HG03108 (cell line): ENCODE results near the gene MRPL49.
"Not testable (repeated sequence)": the region's sequence is repeated elsewhere in the genome, so short reads cannot be mapped to it uniquely, and the experiment has no call there.

ENCODE experiments used
- ATAC-seq: cut with Tn5 transposase; IDR thresholded peaks from one replicate; pipeline ENCODE4 v1.9.1; 2021; ENCODE audit warnings: moderate library complexity; ENCODE audit not compliant: unreplicated experiment

Gene MRPL49

GRCh38 chr11:65132238-65132987 lies 10.3 kb downstream of the MRPL49 start:
- no peak for ATAC-seq

DNA sequence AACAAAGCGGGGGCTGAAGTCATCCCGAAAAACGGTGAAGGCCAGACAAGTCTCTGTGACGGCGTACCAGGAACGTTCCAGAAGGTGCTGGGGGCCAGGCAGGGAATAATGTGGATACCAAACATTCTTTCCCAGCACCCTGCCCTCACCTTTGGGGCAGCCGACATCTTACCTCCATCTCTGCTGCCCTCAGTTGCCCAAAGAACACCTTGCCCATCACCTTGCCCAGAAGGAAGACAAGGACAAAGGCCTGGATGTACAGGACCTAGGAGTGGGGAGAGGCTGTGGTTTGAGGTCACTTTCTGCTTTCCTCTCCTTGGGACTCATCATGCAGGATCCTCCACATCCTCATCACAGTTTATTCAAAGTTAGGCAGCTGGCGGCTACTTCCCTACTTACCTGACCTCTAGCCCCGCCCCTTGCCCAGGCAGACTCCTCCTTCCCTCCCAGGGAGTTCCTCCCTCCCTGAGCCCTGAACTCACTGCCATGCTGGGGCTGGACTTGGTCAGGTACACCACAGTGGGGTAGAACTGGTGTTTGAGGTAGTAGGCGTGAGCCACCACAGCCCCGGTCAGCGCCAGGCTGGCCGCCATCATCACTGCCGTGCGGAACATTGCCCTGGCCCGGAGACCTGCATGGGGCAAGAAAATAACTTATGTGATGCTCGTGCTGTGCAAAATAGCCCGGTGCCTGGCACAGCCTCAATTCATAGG lies 11.0 kb downstream of the MRPL49 start:
- ATAC-seq: no peak

DNA sequence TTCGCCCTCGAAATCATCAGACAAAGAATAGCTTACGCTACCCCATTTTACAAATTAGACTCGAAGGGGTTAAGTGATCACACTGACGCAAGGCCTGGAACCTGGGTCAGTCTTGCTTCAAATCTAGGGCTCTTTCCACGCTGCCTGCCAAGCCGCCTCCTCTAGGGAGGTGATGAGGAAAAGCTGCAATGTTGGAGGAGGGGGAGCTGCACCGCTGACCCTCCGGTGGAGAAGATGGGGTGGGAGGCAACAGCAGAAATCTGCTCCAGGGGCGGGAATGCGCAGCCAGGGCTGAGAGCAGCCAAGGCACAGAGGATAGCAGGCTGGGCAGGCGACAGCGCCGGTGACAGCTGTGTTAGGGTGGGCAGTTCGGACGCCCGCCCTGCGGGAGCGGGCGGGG lies 11.6 kb downstream of the MRPL49 start:
- ATAC-seq: no peak

DNA sequence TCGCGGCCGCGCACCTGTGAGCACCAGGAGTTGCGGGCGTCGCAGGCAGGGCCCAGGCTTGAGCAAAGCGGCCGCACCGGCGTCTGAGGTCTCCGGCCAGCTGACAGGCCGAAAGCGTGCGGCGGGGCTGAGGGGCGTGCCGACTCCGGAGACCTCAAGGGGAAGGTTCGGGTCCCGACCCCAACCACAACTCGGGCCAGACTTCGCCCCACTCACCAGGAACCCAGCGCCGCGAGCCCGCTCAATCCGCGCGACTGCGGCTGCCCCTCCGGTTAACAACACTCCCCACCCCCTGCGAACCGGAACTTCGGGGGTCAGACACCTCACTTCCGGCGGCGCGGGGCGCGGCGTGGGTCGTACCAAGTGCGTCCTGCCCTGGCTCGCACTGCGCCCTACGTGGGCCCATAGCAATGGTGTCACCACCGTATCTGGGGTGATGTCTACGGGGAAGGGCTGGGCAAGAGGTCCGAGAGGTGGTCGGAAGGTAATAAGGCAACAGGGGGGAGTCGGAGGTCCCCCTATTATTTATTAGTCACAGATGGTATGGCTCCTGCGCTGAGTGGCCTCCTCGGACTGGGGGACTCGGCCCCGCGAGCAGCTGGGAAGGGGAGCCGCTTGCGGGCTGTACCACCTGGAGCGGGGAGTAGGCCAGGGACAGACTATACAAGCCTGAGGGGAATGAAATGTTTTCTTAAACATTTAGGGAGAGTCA lies 12.3 kb downstream of the MRPL49 start, which contains the start of gene SYVN1:
Gene SYVN1, minus strand, starts transcription at position 280 of the 712 bp plus-strand sequence. CDS start 918 bp downstream, outside the sequence.
- peak; percentile 54 for ATAC-seq

DNA sequence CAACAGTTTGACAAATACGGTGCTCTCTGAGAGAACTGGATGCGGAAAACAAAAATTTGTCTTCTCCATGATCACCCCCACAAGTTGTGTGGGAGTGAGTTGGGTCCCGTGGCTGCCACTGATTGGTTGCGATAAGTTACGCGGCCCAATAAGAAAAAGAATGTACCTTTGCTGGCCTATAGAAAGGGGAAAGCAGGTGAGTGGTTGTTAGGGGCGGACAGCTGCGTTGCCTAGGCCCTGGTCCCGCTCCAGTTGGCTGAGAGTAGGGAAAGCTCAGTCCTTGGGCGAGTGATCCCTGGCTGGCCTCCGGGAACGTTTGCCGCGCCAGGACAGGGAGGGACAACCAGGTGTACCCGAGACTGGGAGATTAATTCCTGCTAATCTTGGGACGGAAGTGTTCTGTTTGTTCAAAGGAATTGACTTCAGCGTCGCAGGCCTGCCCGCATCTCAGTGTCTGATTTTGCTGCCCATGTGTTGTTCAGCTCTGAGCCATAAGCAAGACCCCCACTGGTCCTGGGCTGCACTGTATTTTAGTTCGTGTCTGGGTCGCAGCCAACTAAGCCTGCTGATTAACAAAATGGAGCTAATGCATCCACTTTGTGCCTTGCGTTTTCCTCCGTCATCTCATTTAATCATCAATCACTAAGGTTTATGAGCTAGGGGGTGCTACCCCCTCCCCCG lies 13.0 kb downstream of the MRPL49 start:
- peak; percentile 62 for ATAC-seq

- ATAC-seq: no peak
Observed at GRCh38 chr11:65135633-65136145, 13.6 kb downstream of the MRPL49 start.

GRCh38 chr11:65136515-65137096 lies 14.5 kb downstream of the MRPL49 start:
- no peak for ATAC-seq

DNA sequence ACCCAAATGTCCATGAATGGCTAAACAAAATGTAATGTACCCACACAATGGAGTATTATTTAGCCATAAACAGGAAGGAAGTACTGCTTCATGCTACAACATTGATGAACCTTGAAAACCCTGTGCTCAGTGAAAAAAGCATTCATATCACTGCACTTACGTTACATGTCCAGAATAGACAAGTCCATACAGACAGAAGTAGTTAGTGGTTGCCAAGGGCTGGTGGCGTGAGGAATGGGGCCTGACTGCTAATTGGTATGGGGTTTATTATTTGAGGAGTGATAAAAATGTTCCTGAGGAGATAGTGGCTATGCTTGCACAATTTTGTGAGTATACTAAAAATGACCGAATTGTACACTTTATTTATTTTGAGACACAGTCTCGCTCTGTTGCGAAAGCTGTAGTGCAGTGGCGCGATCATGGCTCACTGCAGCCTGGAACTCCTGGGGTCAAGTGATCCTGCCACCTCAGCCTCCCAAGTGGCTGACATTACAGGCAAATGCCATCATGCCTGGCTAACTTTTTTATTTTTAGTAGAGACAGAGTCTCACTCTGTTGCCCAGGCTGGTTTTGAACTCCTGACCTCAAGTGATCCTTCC lies 19.9 kb downstream of the MRPL49 start:
- ATAC-seq: no peak

GRCh38 chr11:65147352-65148075 lies 25.4 kb downstream of the MRPL49 start:
- no peak for ATAC-seq

- ATAC-seq: no peak
Observed at GRCh38 chr11:65148657-65149056, 26.5 kb downstream of the MRPL49 start.

DNA sequence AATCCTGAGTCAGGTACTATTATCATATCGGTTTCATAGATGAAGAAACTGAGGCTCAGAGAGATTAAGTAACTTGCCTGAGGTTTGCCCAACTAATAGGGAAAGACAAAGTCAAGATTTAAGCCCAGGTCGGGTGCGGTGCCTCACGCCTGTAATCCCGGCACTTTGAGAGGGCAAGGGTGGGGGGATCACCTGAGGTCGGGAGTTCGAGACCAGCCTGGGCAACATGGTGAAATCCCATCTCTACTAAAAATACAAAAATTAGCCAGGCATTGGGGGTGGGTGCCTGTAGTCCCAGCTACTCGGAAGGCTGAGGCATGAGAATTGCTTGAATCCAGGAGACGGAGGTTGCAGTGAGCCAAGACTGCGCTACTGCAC lies 28.0 kb downstream of the MRPL49 start:
- not testable (repeated sequence) for ATAC-seq

DNA sequence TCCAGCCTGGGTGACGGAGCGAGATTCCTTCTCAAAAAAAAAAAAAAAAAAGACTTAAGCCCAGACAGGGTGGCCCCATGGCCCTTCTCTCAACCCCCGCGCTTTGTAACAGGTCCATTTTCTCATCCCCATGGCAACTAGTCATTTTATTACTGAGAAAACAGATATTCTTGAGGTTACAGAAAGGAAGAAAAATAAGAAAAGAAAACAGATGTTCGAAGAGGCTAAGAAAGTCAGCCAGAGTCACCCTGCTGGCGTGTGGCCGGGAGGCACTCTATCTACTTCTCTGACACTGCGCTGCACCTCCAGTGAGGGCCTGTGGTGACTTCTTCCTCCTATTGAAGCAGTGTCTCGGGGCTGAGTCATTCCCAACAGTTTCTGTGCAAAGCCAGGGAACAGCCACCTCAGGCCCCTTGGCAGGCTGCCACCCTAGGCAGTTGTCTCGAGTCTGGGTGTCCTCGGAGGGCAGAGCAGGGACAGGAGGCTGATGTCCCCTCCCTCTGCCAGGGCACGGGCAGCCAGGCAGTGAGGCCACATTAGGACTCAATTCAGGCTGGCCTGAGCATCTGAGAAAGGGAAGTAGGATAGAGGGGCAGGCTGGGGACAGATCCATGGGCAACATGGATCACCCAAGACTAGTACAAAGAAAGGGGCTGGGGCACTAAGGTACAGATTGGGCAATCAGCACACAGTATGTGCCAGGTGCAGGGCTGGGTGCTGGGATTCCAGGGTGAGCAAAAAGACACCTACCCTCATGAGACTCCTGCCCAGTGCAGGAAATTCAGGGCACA lies 28.6 kb downstream of the MRPL49 start:
- ATAC-seq: peak; percentile 53

DNA sequence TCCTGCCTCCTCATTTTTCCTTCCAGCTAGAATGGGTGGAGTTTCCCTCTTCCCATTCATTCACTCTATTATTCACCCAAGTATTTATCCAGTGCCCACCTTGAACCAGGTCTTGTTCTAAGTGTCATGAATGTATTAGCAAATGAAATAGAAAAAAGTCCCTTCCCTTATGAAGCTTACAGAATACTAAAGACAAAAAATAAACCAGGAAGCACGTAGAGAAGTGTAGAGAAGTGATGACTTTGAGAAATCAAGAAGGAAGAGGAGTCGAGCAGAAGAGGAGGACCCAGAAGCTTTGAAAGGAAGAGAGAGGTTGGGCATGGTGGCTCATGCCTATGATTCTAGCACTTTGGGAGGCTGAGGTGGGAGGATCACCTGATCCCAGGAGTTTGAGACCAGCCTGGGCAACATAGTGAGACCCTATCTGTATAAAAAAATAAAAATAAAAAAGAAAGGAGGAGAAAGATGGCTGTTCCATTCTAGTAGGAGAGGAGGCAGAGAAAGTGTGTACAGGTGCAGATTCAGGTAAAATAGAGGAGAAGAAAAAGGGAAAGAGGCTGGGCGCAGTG lies 29.3 kb downstream of the MRPL49 start:
- ATAC-seq: no peak

GRCh38 chr11:65152122-65152521 lies 30.0 kb downstream of the MRPL49 start:
- no peak for ATAC-seq

DNA sequence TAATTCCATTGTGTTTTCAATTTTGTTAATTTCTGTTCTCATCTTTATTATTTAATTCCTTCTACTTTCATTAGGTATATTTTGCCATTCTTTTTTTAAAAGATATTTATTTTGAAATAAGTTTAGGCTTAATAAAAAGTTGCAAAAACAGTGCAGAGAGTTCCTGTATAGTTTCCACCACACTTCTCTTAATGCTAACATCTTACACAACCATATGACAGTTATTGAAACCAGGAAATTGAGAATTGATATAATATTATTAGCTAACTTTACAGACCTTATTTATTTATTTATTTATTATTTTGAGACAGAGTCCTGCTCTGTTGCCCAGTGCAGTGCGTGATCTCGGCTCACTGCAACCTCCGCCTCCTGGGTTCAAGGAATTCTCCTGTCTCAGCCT lies 34.1 kb downstream of the MRPL49 start:
- no peak for ATAC-seq

- no peak for ATAC-seq
Observed at GRCh38 chr11:65156926-65157325, 34.8 kb downstream of the MRPL49 start.

DNA sequence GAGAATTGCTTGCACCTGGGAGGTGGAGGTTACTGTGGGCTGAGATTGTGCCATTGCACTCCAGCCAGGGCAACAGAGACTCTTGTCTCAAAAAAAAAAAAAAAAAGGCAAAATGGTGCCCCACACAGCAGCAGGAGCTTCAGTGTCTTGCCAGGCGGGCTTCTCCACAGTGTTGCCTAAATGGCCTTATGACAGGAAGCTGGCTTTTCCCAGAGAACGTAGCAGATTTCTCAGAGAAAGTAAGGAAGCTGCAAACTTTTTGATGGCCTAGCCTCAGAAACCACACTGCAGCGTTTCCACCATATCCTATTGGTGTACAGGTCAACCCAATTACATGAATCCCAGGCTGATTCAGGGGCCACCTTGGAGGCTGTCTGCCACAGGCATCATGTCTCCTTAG lies 35.2 kb downstream of the MRPL49 start:
- ATAC-seq: no peak

GRCh38 chr11:65159012-65159411 lies 36.9 kb downstream of the MRPL49 start:
- no peak for ATAC-seq
